SK-N-SH treated with all-trans-retinoic acid at 6 μM for 48 hours (cell line): ENCODE data around the gene RAP1GAP.

Experiments used
- ARNTL ChIP-seq: fragments of 450-650 bp; formaldehyde crosslinking; IDR thresholded peaks from 2 replicates; pipeline ENCODE4 v1.5.0; 2020; ENCODE audit warnings: low read depth, mild to moderate bottlenecking, moderate library complexity, borderline replicate concordance
- BACH2 ChIP-seq: fragments of 250-450 bp; sonication (Bioruptor Pico); IDR thresholded peaks from 2 replicates; pipeline ENCODE4 v1.9.0; 2021; ENCODE audit warnings: mild to moderate bottlenecking, borderline replicate concordance
- CSDC2 ChIP-seq: fragments of 250-450 bp; sonication (Bioruptor Pico); IDR thresholded peaks from 2 replicates; pipeline ENCODE4 v1.5.0; 2020; ENCODE audit warnings: mild to moderate bottlenecking, moderate library complexity
- GLIS3 ChIP-seq: fragments of 250-450 bp; sonication (Bioruptor Pico); IDR thresholded peaks from 2 replicates; pipeline ENCODE4 v1.5.0; 2020; ENCODE audit warnings: mild to moderate bottlenecking, moderate library complexity
- PATZ1 ChIP-seq: fragments of 250-450 bp; sonication (Bioruptor Pico); IDR thresholded peaks from 2 replicates; pipeline ENCODE4 v1.8.0; 2020; ENCODE audit warnings: mild to moderate bottlenecking, moderate library complexity, borderline replicate concordance
- PPARA ChIP-seq: fragments of 250-450 bp; sonication (Bioruptor Pico); IDR thresholded peaks from 2 replicates; pipeline ENCODE4 v1.5.0; 2020; ENCODE audit warnings: mild to moderate bottlenecking, borderline replicate concordance
- RARB ChIP-seq: fragments of 250-450 bp; sonication (Bioruptor Pico); IDR thresholded peaks from 2 replicates; pipeline ENCODE4 v1.8.0; 2021; ENCODE audit warnings: mild to moderate bottlenecking, moderate library complexity
- SNAI2 ChIP-seq: fragments of 250-450 bp; sonication (Bioruptor Pico); IDR thresholded peaks from 2 replicates; pipeline ENCODE4 v1.5.0; 2020; ENCODE audit warnings: mild to moderate bottlenecking, moderate library complexity
- TOX ChIP-seq: fragments of 250-450 bp; sonication (Bioruptor Pico); IDR thresholded peaks from 2 replicates; pipeline ENCODE4 v1.8.0; 2021; ENCODE audit warnings: mild to moderate bottlenecking, moderate library complexity, borderline replicate concordance
- ZFP3 ChIP-seq: fragments of 250-450 bp; sonication (Bioruptor Pico); IDR thresholded peaks from 2 replicates; pipeline ENCODE4 v1.5.0; 2020; ENCODE audit warnings: mild to moderate bottlenecking, moderate library complexity
- ZFP30 ChIP-seq: fragments of 450-650 bp; formaldehyde crosslinking; IDR thresholded peaks from 2 replicates; pipeline ENCODE4 v1.5.0; 2022; ENCODE audit warnings: mild to moderate bottlenecking, moderate library complexity
- TF ChIP-seq, protein P1 (sequence below): fragments of 250-450 bp; sonication (Bioruptor Pico); IDR thresholded peaks from 2 replicates; pipeline ENCODE4 v1.5.1; 2021; ENCODE audit warnings: mild to moderate bottlenecking, moderate library complexity
- TF ChIP-seq, protein P2 (sequence below): fragments of 250-450 bp; sonication (Bioruptor Pico); IDR thresholded peaks from 2 replicates; pipeline ENCODE4 v1.5.1; 2020; ENCODE audit warnings: low read depth, mild to moderate bottlenecking, moderate library complexity
- TF ChIP-seq, protein P3 (sequence below): fragments of 250-450 bp; sonication (Bioruptor Pico); IDR thresholded peaks from 2 replicates; pipeline ENCODE4 v1.8.0; 2021; ENCODE audit warnings: low read depth, mild to moderate bottlenecking, moderate library complexity, borderline replicate concordance

DNA sequence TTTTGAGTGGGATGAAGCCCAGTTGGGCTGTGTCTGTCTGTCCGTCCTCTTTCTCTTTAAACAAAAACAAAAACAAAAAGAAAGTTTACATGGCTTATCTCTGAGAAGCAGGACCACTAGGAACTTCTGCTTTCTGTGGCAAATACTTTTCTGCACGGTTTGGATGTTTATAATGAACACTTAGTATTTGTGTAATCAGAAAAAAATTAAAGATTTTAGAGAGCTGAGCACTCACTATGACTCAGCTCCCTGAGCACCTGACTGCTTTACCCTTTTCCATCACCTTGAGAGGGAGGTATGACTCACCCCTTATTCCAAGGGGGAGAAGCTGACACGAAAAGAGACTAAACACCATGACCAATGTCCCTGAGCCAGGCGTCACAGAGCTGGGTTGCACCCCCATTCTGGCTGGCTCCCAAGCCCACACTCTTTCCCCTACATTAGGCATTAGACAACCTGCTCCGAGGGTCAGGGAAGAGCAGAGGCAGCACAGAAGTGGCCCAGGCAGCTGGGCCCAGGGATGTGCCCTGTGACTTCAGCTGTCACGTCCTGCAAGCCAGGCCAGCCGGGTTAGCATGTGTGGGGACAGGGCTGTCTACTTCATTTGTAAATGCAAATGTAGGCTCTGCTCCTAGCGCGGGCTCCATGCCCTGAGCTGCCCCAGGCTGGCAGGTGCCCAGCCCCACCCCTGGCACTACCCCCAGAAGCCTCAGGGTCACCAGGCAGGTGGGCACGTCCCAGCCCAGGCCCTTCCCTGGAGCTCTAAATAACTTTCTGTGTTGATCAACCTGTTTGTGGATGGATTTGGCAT, 30.4 kb downstream of the RAP1GAP start:
- TF ChIP-seq PPARA (CRISPR knock-in tag) (no peak), ZFP30 (CRISPR knock-in tag) (no peak), PATZ1 (CRISPR knock-in tag) (no peak), BACH2 (CRISPR knock-in tag) (no peak), SNAI2 (CRISPR knock-in tag) (no peak), RARB (CRISPR knock-in tag) (no peak), ZFP3 (CRISPR knock-in tag) (no peak), TOX (CRISPR knock-in tag) (no peak), CSDC2 (no peak), ARNTL (CRISPR knock-in tag) (no peak), GLIS3 (CRISPR knock-in tag) (no peak)
- TF ChIP-seq, protein P1, sequence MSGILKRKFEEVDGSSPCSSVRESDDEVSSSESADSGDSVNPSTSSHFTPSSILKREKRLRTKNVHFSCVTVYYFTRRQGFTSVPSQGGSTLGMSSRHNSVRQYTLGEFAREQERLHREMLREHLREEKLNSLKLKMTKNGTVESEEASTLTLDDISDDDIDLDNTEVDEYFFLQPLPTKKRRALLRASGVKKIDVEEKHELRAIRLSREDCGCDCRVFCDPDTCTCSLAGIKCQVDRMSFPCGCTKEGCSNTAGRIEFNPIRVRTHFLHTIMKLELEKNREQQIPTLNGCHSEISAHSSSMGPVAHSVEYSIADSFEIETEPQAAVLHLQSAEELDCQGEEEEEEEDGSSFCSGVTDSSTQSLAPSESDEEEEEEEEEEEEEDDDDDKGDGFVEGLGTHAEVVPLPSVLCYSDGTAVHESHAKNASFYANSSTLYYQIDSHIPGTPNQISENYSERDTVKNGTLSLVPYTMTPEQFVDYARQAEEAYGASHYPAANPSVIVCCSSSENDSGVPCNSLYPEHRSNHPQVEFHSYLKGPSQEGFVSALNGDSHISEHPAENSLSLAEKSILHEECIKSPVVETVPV (CRISPR knock-in tag), result no peak
- TF ChIP-seq, protein P2, sequence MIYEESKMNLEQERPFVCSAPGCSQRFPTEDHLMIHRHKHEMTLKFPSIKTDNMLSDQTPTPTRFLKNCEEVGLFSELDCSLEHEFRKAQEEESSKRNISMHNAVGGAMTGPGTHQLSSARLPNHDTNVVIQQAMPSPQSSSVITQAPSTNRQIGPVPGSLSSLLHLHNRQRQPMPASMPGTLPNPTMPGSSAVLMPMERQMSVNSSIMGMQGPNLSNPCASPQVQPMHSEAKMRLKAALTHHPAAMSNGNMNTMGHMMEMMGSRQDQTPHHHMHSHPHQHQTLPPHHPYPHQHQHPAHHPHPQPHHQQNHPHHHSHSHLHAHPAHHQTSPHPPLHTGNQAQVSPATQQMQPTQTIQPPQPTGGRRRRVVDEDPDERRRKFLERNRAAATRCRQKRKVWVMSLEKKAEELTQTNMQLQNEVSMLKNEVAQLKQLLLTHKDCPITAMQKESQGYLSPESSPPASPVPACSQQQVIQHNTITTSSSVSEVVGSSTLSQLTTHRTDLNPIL (CRISPR knock-in tag), result no peak
- TF ChIP-seq, protein P3, sequence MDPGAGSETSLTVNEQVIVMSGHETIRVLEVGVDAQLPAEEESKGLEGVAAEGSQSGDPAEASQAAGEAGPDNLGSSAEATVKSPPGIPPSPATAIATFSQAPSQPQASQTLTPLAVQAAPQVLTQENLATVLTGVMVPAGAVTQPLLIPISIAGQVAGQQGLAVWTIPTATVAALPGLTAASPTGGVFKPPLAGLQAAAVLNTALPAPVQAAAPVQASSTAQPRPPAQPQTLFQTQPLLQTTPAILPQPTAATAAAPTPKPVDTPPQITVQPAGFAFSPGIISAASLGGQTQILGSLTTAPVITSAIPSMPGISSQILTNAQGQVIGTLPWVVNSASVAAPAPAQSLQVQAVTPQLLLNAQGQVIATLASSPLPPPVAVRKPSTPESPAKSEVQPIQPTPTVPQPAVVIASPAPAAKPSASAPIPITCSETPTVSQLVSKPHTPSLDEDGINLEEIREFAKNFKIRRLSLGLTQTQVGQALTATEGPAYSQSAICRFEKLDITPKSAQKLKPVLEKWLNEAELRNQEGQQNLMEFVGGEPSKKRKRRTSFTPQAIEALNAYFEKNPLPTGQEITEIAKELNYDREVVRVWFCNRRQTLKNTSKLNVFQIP (CRISPR knock-in tag), result no peak
